Fibroblast of skin of abdomen (primary cell): ENCODE results near the gene EPB41L1.
A peak's percentile ranks its signal among the peaks of the same experiment; 100 is the strongest.

Source experiments
- DNase-seq: peaks from one replicate; pipeline ENCODE4 v3.0.0-alpha.2; 2013

EPB41L1 gene

DNA sequence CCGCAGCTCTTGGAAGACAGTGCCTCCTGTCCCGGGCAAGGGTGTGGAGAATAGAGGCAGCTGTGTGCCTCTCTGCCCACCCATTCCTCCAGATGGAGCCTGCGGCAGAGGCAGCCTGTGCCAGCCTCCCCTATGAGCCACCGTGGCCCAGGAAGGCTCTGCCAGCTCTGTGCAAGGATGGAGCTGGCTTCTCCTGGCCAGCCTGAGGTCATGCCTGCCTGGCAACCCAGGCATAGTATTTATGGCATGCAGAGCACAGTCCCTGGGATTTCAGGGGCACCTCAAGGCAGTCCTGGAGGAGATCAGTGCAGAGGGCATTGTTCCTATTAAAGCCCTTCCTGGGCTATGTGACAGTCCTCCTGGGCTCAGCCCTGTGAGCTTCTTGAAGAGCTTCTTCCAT, 1.5 kb downstream of the EPB41L1 start:
- DNase-seq: no peak

DNA sequence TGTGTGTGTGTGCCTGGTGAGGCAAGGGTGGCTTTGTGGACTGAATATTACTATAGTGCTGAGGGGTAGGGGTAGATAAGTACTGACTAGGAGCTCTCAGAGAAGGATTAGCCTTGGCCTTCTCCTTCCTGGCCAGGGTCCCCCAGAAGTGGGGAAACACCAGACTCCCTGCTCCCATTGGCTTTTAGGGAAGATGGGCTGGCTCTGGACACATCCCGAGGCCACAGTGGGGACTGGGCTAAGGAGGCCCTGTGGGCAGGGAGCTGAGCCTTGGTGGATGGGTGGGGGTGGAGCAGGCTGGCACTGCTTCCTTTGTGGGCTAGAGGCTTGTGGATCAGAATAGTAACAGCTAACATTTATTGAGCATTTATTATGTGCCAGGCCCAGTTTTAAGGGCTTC, 3.1 kb downstream of the EPB41L1 start:
- no peak for DNase-seq

DNA sequence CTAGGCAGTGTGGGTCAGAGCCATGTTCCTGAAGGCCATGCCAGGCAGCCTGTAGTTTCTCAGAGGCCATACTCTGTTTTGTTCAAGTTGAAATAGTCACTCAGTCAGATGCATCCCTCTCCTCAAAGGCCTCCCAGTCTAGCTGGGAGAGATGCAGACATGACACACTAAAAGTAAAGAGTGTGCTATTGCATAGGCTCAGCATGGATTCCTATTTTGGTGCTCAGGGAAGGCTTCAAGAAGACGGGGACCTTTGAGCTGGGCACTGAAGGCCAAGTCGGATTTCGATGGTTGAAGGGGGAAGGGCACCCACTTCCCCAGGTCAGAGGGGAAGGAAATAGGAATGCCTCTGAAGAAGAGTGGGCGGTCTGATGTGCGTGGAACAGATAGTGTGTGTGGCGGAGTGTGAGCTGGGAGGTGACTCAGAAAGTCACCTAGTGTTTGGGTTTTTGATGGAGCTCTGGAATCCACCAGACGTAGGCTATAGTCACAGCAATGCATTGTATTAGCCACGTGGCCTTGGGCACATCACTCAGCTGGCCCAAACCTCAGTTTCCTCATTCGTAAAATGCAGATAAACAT, 3.7 kb downstream of the EPB41L1 start:
- no peak for DNase-seq

DNA sequence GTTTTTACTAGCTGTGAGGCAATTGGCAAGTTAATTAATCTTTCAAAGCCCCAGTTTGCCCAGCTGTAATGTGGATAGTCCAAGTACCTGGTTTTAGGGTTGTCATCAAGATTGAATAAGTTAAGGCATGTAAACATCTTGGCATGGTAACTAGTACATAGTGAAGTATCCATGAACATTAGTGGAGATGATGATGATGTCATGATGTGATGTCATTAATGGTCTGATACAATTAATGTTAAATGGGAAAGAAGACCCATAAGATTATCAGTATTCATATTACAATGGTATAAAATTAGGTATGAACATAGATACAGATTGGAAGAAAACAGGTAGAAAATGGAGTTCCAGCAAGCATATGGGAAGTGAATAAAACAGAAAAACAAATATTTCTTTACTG, 5.3 kb downstream of the EPB41L1 start:
- DNase-seq: no peak

DNA sequence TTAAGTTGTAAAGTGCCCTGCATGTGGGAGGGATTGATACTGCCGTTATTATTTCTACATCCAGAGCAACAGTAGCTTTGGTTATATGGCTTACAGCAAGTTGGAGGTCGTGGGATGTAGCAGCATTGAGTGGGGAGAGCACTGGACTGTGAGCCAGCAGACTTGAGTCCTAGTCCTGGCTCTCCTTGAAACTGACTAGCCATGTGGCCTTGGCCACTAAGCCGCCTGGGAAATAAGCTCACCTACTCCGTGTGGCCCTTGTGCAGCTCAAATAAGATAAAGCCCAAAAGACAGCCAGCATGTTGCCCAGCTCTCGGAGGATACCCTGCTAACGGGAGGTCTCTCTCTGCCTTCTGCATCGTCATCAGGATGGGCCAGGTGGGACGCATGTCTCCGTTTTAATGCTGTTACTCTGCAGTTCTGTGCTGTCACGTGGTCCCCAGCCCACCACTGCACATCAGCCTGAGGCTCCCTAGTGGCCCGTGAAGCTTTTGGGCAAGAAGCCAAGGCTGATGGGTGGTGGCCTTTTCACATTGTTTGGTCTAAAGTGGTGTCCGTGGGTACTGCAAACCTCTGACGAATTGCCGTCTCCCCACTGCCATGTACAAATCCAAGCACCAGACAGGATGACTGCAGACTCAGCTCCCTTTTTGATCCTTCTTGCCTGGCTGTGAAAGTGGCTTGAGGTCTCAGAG, 7.9 kb downstream of the EPB41L1 start:
- DNase-seq: no peak

DNA sequence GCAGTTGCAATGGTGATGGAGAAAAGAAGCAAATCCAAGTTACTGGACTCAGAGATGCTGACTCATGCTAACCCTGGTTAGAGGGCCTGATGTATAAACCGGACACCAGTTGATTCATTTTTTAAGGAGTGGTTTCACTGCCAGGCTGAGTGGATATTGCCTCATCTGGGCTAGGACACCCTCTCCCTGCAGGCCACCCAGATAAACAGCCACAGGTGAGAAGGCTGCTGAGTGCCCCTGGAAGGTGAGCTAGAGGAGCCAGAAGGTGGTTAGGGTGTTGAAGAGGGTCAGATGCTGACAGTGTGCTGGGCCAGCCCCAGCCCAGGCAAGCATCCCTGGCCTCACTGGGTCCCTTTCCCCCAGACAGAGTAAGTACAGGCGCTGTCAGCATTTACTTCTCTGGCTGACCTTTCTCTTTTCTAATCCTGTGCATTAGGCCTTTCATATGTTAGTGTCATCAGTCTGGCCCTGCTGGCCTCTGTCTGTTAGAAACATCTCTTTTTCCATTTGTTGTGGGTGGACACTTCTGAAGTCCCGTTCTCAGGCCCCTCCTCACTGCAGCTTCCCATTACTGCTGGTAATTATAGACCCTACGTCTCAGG, 13.5 kb downstream of the EPB41L1 start:
- DNase-seq: peak; percentile 23

DNA sequence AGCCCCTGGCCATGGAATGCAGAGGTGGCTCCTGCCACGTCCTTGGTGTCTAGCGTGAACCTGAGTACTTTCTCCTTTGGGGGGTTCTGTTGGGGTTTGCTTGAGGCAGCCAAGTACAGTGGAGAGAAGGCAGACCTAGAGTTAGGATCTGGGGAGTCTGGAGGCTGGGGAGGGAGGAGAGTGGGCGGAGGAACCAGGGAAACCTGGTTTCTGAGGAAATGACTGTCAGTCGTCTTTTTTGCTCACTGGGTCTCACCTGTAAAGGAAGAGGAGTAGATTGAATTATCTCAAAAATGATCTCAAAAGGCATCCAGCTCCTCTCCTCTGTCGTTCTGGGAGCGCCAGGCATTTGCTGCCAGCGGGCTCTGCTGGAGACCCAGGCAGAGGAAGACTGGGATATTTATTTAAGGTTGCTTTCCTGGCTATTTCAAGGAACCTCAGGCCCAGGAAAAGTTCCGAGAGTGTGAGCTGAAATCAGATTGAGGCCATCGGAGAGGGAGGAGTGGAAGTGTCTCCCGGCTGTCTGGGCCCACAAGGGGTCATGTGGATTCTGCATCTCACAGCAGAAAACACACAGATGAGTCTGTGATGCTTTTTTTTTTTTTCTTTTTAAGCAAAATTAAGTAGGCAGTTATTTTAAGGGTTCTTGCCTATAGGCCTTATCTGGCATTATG, 16.1 kb downstream of the EPB41L1 start:
- no peak for DNase-seq

DNA sequence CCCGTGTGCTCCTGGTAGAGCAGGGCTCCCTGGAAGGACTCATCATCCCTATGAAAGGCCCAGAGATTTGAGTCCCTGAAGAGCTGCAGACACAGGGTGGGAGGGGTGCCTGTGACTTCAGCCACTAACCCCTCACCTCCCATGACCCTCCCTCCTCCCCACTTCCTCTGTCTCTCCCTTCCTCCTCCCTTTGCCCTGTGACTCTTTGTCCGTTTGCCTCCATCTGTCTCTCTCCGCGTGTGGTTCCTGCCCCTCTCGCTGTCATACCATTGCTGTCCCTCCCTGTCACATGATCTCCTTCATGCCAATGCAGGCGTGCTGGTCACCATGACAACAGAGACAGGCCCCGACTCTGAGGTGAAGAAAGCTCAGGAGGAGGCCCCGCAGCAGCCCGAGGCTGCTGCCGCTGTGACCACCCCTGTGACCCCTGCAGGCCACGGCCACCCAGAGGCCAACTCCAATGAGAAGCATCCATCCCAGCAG, 19.0 kb downstream of the EPB41L1 start:
- peak; percentile 39 for DNase-seq

DNA sequence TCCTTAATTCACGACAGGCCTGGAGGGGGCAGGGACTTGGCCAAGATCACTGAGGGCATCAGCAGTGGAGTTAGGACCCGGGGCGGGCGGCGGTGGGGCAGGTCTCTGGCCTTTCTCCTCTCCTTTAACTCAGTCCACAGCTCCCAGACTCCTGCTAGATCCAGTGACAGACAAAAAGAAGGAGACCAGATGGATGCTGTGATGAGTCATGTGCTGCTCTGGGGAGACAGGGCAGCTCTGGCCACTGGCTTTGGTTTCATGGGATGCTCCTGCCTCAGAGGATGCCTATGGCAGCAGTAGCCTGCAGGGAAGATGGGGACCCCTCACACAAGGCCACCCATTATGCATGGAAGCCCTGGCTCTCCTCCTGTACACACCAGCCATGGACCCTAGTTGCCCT, 20.5 kb downstream of the EPB41L1 start:
- peak; percentile 31 for DNase-seq

DNA sequence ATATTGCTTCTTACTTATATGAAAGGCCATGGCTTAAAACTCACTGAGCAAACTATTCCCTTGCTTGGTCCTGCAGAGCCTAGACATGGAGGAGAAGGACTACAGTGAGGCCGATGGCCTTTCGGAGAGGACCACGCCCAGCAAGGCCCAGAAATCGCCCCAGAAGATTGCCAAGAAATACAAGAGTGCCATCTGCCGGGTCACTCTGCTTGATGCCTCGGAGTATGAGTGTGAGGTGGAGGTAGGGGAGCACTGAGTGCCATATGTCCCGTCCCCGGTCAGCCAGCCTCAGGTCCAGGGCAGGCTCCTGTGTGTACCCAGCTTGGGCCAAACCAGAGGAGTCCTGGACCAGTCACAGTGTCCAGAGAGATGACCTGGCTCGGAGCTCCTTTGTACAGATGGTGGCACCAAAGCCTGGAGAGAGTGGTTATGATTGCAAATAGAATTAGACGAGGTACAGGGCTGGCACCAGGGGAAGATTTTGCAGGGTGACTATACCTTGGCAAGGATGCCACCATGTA, 21.0 kb downstream of the EPB41L1 start:
- DNase-seq: no peak

DNA sequence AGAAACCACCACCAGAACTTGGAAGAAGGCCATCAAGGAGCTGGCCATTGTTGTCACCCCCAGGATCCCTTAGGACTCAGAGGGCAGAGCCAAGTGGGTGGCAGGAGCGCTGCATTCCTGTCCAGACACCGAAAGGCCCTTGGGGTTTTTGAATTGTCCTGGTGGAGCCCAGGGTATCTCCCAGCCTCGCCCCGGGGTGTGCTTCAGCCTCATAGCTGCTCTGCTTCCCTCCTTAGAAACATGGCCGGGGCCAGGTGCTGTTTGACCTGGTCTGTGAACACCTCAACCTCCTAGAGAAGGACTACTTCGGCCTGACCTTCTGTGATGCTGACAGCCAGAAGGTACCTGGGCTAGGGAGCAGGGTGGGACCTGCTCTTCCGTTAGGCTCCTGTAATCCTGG, 23.2 kb downstream of the EPB41L1 start:
- no peak for DNase-seq

DNA sequence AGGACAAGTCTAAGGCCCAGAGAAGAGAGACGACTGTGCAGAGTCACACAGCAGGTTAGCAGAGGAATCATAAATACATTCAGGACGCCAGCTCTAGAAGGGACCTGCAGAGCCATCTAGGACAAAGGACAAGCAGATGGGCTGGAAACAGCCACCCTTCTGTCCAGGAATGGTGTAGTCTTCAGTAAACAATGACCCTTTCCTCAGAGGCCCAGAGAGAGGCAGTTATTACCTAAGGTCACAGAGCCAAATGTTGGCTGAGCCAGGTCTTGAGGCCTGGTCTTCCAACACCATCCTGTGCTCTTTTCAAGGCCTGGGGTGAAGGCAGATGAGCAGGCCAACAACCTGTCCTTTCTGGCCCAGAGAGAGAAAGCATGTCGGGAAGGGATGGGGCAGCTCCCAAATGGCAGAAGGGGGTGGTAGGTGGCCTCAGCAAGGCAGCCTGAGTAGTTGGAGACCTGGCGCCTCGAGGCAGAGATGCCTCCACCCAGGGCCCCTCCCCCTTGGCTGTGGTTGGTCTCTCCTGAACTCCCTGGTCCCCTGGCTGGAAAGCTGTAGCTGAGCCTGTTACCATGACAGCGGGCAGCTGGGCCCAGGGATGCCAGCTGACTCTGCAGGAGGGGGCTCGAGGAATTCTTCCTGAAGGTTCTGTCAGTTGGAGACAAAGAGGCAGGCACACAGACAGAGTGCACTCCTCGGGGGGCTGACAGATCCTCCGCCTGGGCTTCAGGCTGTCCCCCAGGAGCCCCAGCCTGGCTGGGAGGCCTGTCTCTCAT, 24.8 kb downstream of the EPB41L1 start:
- no peak for DNase-seq

DNA sequence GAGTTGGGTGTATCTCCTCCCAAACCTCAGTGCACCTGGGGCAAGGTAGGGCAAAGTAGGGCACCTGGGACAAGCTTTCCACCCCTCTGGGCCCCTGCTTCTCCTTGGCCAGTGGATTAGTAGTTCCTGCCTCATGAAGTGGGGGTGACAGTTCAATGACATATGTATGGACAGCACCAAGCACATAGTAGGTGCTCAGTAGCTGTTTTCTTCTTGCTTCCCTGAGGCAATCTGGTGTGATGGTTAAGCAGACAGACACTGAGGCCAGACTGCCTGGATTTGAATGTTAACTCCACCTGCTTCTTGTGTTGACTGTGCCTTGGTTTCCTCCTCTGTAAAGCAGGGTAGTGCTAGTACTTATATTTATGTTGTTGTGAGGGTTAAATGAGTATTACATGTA, 25.8 kb downstream of the EPB41L1 start:
- no peak for DNase-seq

DNA sequence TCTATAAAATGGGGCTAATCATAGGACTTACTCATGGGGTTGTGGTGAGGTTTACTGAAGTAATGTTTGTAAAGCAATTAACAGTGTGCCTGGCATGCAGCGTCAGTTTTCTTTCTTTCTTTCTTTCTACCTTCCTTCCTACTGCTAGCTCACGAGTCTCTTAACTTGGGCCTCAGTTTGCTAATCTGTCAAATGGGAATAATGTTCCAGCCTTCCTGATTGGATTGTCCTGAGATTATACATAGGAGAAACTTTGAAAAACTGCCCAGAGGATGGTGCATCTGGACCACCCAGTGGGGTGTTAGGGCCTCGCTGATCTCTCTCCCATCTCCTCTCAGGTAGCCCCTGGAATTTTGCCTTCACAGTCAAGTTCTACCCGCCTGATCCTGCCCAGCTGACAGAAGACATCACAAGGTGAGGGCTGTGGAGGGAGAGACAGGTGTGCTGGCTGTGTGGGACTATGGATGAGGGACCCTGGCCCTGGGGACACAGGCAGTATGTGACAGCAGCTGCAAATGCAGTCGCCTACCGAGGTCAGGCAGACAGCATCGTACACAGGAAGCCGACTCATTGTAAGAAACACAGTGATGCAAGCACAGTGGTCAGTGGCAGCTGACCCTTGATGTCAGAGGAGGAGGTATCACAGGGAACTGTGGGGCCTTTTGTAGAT, 27.5 kb downstream of the EPB41L1 start:
- no peak for DNase-seq

DNA sequence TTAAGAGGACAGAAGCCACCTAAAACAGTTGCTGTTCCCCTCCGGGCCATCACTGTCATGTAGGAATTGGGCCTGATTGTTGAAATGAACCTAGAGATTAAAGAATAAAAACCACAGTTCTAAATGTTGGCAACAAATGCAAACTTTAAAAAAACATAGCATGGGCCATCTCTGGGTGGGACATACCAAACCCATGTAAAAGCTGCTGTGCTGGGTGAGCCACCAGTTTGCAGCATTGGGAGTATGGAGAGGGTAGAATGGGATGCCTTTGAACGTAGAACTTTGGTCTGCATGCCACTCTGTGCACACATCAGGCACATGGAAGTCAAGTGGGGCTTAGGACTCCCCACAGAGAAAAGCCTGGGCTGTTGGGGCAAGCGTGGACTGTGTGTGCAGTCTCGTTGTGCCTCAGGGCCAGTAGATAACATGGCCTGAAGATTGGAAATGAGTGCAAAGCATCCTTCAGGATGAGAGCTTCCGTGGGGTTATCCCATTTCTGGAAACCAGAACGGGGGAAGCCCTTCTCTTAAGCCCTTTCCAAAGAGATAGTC, 28.1 kb downstream of the EPB41L1 start:
- no peak for DNase-seq

DNA sequence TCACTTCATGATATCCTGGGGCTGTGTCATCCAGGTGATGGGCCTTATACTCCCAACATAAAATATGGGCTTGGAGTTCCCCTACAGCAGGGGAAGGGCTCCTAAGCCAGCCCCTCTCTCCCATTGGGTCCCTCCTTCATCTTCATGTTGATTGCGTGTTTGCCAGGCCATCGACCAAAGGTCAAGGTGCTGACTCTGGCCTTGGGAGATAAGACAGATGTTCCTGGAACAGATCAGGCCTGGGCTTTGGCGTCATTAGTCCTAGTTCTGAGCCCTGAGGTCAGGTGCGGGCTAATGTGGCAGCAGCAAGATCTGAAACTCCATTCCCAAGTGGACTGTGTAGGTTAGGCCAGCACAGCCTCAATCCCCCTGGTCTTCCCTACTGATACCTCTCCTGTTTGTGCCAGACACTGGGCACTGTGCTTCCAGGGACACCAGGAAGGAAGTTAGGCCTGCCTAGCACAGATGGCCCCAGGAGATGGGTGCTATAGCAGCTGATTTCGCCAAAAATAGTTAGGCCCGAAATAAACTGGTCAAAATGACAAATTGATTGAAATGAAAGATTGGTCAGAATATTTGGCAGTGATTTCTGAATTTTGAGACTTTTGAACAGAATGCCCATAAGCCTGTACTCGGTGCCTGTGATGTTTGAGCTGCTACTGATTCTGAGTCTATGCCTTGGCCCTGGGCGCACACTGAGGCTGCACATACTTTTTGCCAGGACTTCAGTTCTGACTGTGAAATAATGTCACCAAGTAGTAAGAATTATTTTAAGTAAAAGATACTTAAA, 28.8 kb downstream of the EPB41L1 start:
- DNase-seq: no peak

DNA sequence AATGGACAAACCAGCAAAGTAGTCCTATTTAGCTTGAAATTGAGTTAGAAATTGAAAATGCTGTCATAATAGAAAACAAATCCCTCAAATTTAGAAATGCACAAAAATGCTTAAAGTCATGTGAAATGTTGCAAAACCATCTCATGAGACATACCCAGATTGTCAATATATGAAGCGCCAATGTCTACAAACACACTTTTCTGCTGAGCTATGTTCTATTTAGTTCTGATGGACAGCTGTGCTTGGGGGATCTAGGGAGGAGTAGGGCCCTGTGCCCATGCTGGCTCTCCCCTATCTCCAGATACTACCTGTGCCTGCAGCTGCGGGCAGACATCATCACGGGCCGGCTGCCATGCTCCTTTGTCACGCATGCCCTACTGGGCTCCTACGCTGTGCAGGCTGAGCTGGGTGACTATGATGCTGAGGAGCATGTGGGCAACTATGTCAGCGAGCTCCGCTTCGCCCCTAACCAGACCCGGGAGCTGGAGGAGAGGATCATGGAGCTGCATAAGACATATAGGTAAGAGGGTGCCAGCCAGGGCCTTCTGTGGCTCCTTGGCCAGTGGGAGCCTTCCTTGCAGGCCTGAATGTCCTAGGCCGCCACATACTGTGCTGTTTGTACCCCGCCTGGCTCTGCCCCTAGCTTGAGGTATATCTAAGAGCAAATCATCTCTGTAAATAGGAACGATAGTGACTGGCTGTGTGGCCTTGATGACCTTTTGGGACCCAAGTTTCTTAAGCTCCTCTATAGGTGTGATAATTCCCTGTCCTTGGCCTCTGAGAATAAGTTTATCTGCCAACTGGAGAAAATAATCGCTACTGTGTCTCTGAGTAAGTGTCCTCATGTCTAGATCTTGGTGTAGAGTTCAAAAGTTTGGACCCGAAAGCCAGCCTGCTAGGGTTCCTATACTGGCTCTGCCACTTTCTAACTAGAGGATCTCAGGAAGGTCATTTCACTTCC, 30.6 kb downstream of the EPB41L1 start:
- no peak for DNase-seq

DNA sequence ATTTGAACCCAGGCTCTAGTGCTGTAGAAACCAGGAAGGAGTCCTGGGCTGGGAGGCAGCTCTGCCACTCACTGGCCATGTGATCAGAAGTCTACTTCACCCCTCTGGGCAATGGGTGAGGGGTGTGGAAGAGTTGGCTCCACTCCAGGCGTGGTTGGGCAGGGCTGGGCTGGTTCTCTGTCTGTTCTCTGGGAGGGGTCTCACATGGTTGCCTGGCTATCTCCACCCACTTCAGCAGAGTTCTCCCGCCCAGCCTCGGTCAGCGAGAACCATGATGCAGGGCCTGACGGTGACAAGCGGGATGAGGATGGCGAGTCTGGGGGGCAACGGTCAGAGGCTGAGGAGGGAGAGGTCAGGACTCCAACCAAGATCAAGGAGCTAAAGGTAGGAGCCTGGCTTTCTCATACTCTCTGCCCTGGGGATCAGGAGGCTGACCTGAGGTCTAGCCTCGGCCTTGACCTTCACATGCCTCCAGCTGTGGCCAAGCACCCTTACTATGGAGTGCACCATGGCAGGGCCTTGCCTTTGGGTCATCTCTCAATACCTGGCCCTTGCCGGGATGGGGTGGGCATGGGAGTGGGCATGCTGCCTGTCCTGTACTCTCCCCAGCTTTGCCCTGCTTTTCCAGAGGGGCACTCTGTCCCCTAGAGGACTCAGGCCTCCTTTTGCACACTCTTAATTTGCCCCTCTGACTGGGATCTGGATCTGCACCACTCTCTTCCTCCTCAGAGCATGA, 39.6 kb downstream of the EPB41L1 start:
- no peak for DNase-seq

DNA sequence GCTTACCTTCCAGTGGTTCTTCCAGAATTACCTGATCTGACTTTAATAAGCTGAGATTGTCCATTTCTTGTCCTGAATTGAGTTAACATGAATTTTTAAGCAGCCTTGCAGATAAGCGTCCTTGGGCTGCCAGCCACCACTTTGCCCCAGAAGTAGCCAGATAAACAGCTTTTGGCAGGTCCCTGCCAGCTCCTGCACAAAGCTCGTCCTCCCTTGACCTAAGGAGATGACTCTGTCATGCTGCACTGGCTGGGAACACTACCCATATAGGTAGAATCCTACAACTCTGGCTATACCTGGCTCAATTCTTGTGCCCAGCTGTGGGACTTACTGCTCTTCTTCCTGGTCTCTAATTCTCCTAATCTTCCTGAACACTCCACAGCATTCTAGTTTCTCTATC, 42.1 kb downstream of the EPB41L1 start:
- no peak for DNase-seq
